ENCODE results near the gene HCLS1. TPM values are rescaled to one million over a fixed set of nuclear protein-coding genes. Genes with fewer than 3 reads are reported as not detected.

Gene HCLS1
- total RNA-seq, 1 donor from 2014 or later = 35.4 TPM

DNA sequence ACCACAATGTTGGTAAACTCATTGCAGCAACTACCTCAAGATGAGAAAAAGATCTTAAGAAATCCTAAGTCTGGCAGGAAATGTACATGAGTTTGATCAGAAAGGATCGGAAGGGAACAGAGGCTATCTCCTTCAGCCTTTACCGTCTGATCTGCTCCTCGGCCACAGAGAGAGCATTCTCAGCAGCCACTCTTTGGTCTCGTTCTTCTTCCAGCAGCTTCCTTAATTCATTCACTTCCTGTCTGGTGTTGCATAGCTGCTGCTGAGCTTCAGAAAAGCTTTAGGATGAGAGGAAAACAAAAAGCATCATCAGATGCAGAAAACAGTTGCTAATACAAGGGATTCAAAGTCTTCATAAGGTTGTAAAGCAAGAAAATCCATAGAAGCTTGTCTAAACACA, 6.6 kb upstream of the HCLS1 start:
- no peak for TF ChIP-seq POLR2AphosphoS5 (IDR thresholded peaks at IDR 0.05; ENCODE audit: insufficient read depth in 1 of 2, low read depth in 1 of 2)
- TF ChIP-seq POLR2A (IDR thresholded peaks at IDR 0.05) = no peak
- no peak for TF ChIP-seq CTCF (IDR thresholded peaks at IDR 0.05)
- no peaks in the 10 kb centered on the region for H3K27me3 ChIP-seq
- H3K4me3 ChIP-seq = no peak overlapping the region
- intact Hi-C loops (cut with DNase I) = no loop called here
- no peaks in the 10 kb centered on the region for H3K9me3 ChIP-seq
- no peak overlapping the region for H3K27ac ChIP-seq
- H3K36me3 ChIP-seq = peaks cover 0 to 69% of the 10 kb centered on the region in 2 donors
- H3K4me1 ChIP-seq = no peaks in the 10 kb centered on the region
- DNase-seq (ENCODE audit: extremely low spot score in 2 of 2) = no peak

GRCh38 chr3:121665488-121665887, 4.8 kb upstream of the HCLS1 start:
- H3K4me3 ChIP-seq = no peak overlapping the region
- no peaks in the 10 kb centered on the region for H3K9me3 ChIP-seq
- TF ChIP-seq CTCF (IDR thresholded peaks at IDR 0.05) = no peak
- TF ChIP-seq POLR2AphosphoS5 (IDR thresholded peaks at IDR 0.05; ENCODE audit: insufficient read depth in 1 of 2, low read depth in 1 of 2) = no peak
- no peak for TF ChIP-seq POLR2A (IDR thresholded peaks at IDR 0.05)
- peaks cover 11% of the 10 kb centered on the region for H3K4me1 ChIP-seq
- intact Hi-C loops (cut with DNase I) = no loop called here
- peaks cover 0 to 63% of the 10 kb centered on the region in 2 donors for H3K36me3 ChIP-seq
- DNase-seq (ENCODE audit: extremely low spot score in 2 of 2) = no peak
- H3K27me3 ChIP-seq = no peaks in the 10 kb centered on the region
- H3K27ac ChIP-seq = no peak overlapping the region

GRCh38 chr3:121663171-121663847, 2.6 kb upstream of the HCLS1 start:
- intact Hi-C loops (cut with DNase I) = no loop called here
- no peaks in the 10 kb centered on the region for H3K9me3 ChIP-seq
- no peak for DNase-seq (ENCODE audit: extremely low spot score in 2 of 2)
- TF ChIP-seq POLR2A (IDR thresholded peaks at IDR 0.05) (no peak), POLR2AphosphoS5 (IDR thresholded peaks at IDR 0.05; ENCODE audit: insufficient read depth in 1 of 2, low read depth in 1 of 2) (no peak), CTCF (IDR thresholded peaks at IDR 0.05) (no peak)
- no peak overlapping the region for H3K27ac ChIP-seq
- no peaks in the 10 kb centered on the region for H3K27me3 ChIP-seq
- H3K4me3 ChIP-seq = no peak overlapping the region
- peaks cover 13% of the 10 kb centered on the region for H3K4me1 ChIP-seq
- H3K36me3 ChIP-seq = peaks cover 0 to 52% of the 10 kb centered on the region in 2 donors

DNA sequence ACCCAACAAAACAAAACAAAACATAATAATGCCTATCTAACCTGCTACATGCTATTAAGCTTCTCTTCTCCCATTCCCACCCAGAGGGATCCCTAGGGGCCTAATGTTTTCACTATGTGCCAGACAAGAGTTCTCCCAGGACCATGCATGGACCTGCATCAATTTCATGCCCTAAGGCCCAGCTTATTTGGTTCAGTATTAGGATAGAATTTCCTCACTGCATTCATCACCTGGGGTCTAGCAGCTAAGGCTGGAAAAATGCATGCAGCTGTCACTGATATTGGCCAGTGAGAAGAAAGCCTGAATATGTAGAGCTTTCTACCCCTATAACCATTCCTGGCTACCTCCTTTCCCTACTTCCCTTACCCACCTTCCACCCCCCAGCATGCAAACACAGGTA, 2.0 kb upstream of the HCLS1 start:
- no peak for DNase-seq (ENCODE audit: extremely low spot score in 2 of 2)
- Histone ChIP-seq H3K4me3 (no peak overlapping the region), H3K27me3 (no peaks in the 10 kb centered on the region), H3K36me3 (peaks cover 0 to 46% of the 10 kb centered on the region in 2 donors), H3K4me1 (peaks cover 13% of the 10 kb centered on the region), H3K9me3 (no peaks in the 10 kb centered on the region), H3K27ac (no peak overlapping the region)
- no peak for TF ChIP-seq POLR2A (IDR thresholded peaks at IDR 0.05)
- TF ChIP-seq CTCF (IDR thresholded peaks at IDR 0.05) = no peak
- TF ChIP-seq POLR2AphosphoS5 (IDR thresholded peaks at IDR 0.05; ENCODE audit: insufficient read depth in 1 of 2, low read depth in 1 of 2) = no peak
- intact Hi-C loops (cut with DNase I) = no loop called here

GRCh38 chr3:121661376-121661775, 673 bp upstream of the HCLS1 start:
- Histone ChIP-seq H3K27ac (peak overlapping the region; percentile 43), H3K4me1 (peaks cover 13% of the 10 kb centered on the region), H3K9me3 (no peaks in the 10 kb centered on the region), H3K4me3 (no peak overlapping the region), H3K27me3 (no peaks in the 10 kb centered on the region), H3K36me3 (peaks cover 0 to 33% of the 10 kb centered on the region in 2 donors)
- DNase-seq (ENCODE audit: extremely low spot score in 2 of 2) = no peak
- intact Hi-C loops (cut with DNase I) = no loop called here
- TF ChIP-seq POLR2A (IDR thresholded peaks at IDR 0.05) (no peak), CTCF (IDR thresholded peaks at IDR 0.05) (no peak), POLR2AphosphoS5 (IDR thresholded peaks at IDR 0.05; ENCODE audit: insufficient read depth in 1 of 2, low read depth in 1 of 2) (no peak)
